ENCODE data around the gene MLST8.
A peak's percentile ranks its signal among the peaks of the same experiment; 100 is the strongest.

MLST8 gene

GRCh38 chr16:2235695-2236336, 30.6 kb downstream of the MLST8 start (continued):
- TF ChIP-seq HIC1 (tag by site-specific recombination; IDR thresholded peaks at IDR 0.05) (peak; percentile 76; the same call in 1 of the 2 replicates), ZFP41 (tag by site-specific recombination; IDR thresholded peaks at IDR 0.05; ENCODE audit: borderline replicate concordance) (no peak), ZNF223 (tag by site-specific recombination; IDR thresholded peaks at IDR 0.05) (0 out of 2 replicates have a peak, but pooled peaks have one; percentile 13), ZNF311 (tag by site-specific recombination; IDR thresholded peaks at IDR 0.05; ENCODE audit: borderline replicate concordance) (no peak), MEIS1 (CRISPR knock-in tag; IDR thresholded peaks at IDR 0.05; ENCODE audit: borderline replicate concordance) (no peak), ZNF274 (IDR thresholded peaks at IDR 0.05; ENCODE audit: low read length) (no peak), ZNF274 (tag by site-specific recombination; IDR thresholded peaks at IDR 0.05; ENCODE audit: borderline replicate concordance) (no peak), ZNF843 (tag by site-specific recombination; IDR thresholded peaks at IDR 0.05) (no peak), ZSCAN16 (tag by site-specific recombination; IDR thresholded peaks at IDR 0.05) (no peak)

GRCh38 chr16:2236337-2237101, 31.3 kb downstream of the MLST8 start, which contains the start of gene DNASE1L2:
Gene DNASE1L2 (plus strand): TSS chr16:2236444. CDS start chr16:2236817, 373 bp downstream.
- Histone ChIP-seq H3K36me3 (ENCODE audit: control insufficient read depth in 2 of 2, insufficient read depth in 1 of 2, low read length in 2 of 2) (peaks cover 3 to 55% of the 10 kb centered on the region in 2 experiments; a peak in 2 of 3 replicates), H3K4me3 (ENCODE audit: low read depth, low read length) (peak within 1 kb of the TSS; percentile 31), H3K27ac (ENCODE audit: extremely low read depth, low read depth, low read length) (peak within 1 kb of the TSS; percentile 48; the same call in 1 of the 2 replicates), H3K4me1 (ENCODE audit: control insufficient read depth, insufficient read depth, low read length) (peaks cover 4% of the 10 kb centered on the region; the same call in 1 of the 2 replicates), H3K9me3 (ENCODE audit: control insufficient read depth, insufficient read depth, low read depth, low read length) (no peaks in the 10 kb centered on the region)
- CTCF ChIA-PET, result interaction anchor here (0.7 to 1.2 kb wide), 3 partner anchors 22 to 96 kb away, joined by 3 read pairs; partner anchors contain the start of gene PGP
- POLR2A ChIA-PET, result interaction anchor here (1.0 to 5.3 kb wide), 13 partner anchors 10 to 296 kb away, joined by 3 to 48 read pairs (median 4); partner anchors contain the start of genes BRICD5, ECI1, NTN3 and PGP
- TF ChIP-seq ZNF174 (tag by site-specific recombination; IDR thresholded peaks at IDR 0.05) (no peak), ZNF768 (tag by site-specific recombination; IDR thresholded peaks at IDR 0.05) (no peak), ZNF324 (tag by site-specific recombination; IDR thresholded peaks at IDR 0.05) (no peak), GLI2 (tag by site-specific recombination; IDR thresholded peaks at IDR 0.05; ENCODE audit: borderline replicate concordance, low read depth) (no peak), PATZ1 (tag by site-specific recombination; IDR thresholded peaks at IDR 0.05) (peak; percentile 79), ZFP3 (tag by site-specific recombination; IDR thresholded peaks at IDR 0.05; ENCODE audit: low read depth) (no peak), ZNF704 (tag by site-specific recombination; IDR thresholded peaks at IDR 0.05) (no peak), ZNF561 (tag by site-specific recombination; IDR thresholded peaks at IDR 0.05; ENCODE audit: borderline replicate concordance) (no peak), ZBTB17 (tag by site-specific recombination; IDR thresholded peaks at IDR 0.05) (no peak), AEBP2 (tag by site-specific recombination; IDR thresholded peaks at IDR 0.05; ENCODE audit: borderline replicate concordance) (no peak), ZNF335 (tag by site-specific recombination; conservative IDR thresholded peaks at IDR 0.05) (peak; percentile 43), ZNF366 (tag by site-specific recombination; conservative IDR thresholded peaks at IDR 0.05) (no peak), ZBTB21 (tag by site-specific recombination; IDR thresholded peaks at IDR 0.05) (no peak), BCL11B (tag by site-specific recombination; IDR thresholded peaks at IDR 0.05; ENCODE audit: low read depth) (peak; percentile 15; the same call in 1 of the 2 replicates), ZXDB (tag by site-specific recombination; IDR thresholded peaks at IDR 0.05) (no peak), ZNF248 (tag by site-specific recombination; IDR thresholded peaks at IDR 0.05) (no peak), ZNF529 (tag by site-specific recombination; IDR thresholded peaks at IDR 0.05; ENCODE audit: insufficient replicate concordance) (no peak), ZNF510 (tag by site-specific recombination; IDR thresholded peaks at IDR 0.05; ENCODE audit: insufficient replicate concordance) (no peak), ZFP37 (tag by site-specific recombination; IDR thresholded peaks at IDR 0.05) (0 out of 2 replicates have a peak, but pooled peaks have one; percentile 28), ZNF184 (tag by site-specific recombination; IDR thresholded peaks at IDR 0.05) (no peak)

Measured in HEK293 (cell line).